ENCODE measurements around the gene CIC. TPM values are rescaled to one million over a fixed set of nuclear protein-coding genes. Genes with fewer than 3 reads are reported as not detected.
A peak's percentile ranks its signal among the peaks of the same experiment; 100 is the strongest.

Gene CIC
- total and polyA plus RNA-seq, 2 of the 13 experiments (the other 11 are each of a cell fraction or from before 2014, with no cell fraction given), result 5.9 to 8.0 TPM

GRCh38 chr19:42219812-42220750 is 49.0 kb upstream of the CIC start, which contains the start of gene ZNF526 (continued):
- TF ChIP-seq MXD1 (CRISPR knock-in tag; IDR thresholded peaks at IDR 0.05), result peak; percentile 83
- TF ChIP-seq ZNF292 (CRISPR knock-in tag; IDR thresholded peaks at IDR 0.05; ENCODE audit: borderline replicate concordance, low read depth), result peak; percentile 51; the same call in 1 of the 2 replicates
- TF ChIP-seq FUBP1 (CRISPR knock-in tag; IDR thresholded peaks at IDR 0.05; ENCODE audit: borderline replicate concordance), result no peak
- TF ChIP-seq MIER3 (CRISPR knock-in tag; IDR thresholded peaks at IDR 0.05; ENCODE audit: borderline replicate concordance), result peak; percentile 88
- TF ChIP-seq MAFK (conservative IDR thresholded peaks at IDR 0.05 in 1 of 2, IDR thresholded peaks at IDR 0.05 in 1 of 2; ENCODE audit: low read length in 2 of 2), result no peak
- TF ChIP-seq CBX5 (CRISPR knock-in tag; IDR thresholded peaks at IDR 0.05; ENCODE audit: borderline replicate concordance), result peak; percentile 69; the same call in 1 of the 2 replicates
- no peak for TF ChIP-seq CHD4 (IDR thresholded peaks at IDR 0.05; ENCODE audit: borderline replicate concordance, low read length)
- no peak for TF ChIP-seq ZNF724P (CRISPR knock-in tag; IDR thresholded peaks at IDR 0.05; ENCODE audit: borderline replicate concordance)
- TF ChIP-seq ISL2 (CRISPR knock-in tag; IDR thresholded peaks at IDR 0.05), result no peak; the same call in 1 of the 2 replicates
- TF ChIP-seq ZNF691 (CRISPR knock-in tag; IDR thresholded peaks at IDR 0.05; ENCODE audit: borderline replicate concordance, low read depth), result no peak
- peak; percentile 75; the same call in 1 of the 2 replicates for TF ChIP-seq SP5 (CRISPR knock-in tag; IDR thresholded peaks at IDR 0.05; ENCODE audit: borderline replicate concordance, low read depth)
- TF ChIP-seq ZNF281 (CRISPR knock-in tag; IDR thresholded peaks at IDR 0.05; ENCODE audit: borderline replicate concordance), result no peak
- peak; percentile 46 for TF ChIP-seq HNRNPK (IDR thresholded peaks at IDR 0.05; ENCODE audit: low read depth, low read length, poor library complexity, severe bottlenecking)
- no peak for TF ChIP-seq ZNF569 (CRISPR knock-in tag; IDR thresholded peaks at IDR 0.05; ENCODE audit: borderline replicate concordance)
- TF ChIP-seq PRDM10 (CRISPR knock-in tag; IDR thresholded peaks at IDR 0.05; ENCODE audit: low read depth), result 0 out of 2 replicates have a peak, but pooled peaks have one; percentile 66
- TF ChIP-seq RORA (CRISPR knock-in tag; IDR thresholded peaks at IDR 0.05), result no peak
- no peak for TF ChIP-seq HOXD1 (CRISPR knock-in tag; IDR thresholded peaks at IDR 0.05)
